Hepatocyte (in vitro differentiated cells): ENCODE measurements around the gene CRLF2. TPM values are rescaled to one million over a fixed set of nuclear protein-coding genes. Genes with fewer than 3 reads are reported as not detected.

ENCODE experiments used
- DNase-seq: peaks from one replicate; pipeline ENCODE4 v3.0.0-alpha.2; 2016; ENCODE audit warnings: low spot score
- H2AFZ ChIP-seq: fragments of 200-600 bp; sonication (generic); 2 replicates; pipeline ENCODE4 v1.6.0; 2016; ENCODE audit warnings: antibody characterized with exemption, mild to moderate bottlenecking
- H3K27ac ChIP-seq: fragments of 200-600 bp; sonication (generic); 2 replicates; pipeline ENCODE4 v1.5.1; 2016; ENCODE audit warnings: mild to moderate bottlenecking
- H3K27me3 ChIP-seq: fragments of 200-600 bp; sonication (generic); 2 replicates; pipeline ENCODE4 v1.6.1; 2016
- H3K36me3 ChIP-seq: fragments of 200-600 bp; sonication (generic); replicated peaks from 2 replicates; pipeline ENCODE4 v1.5.1; 2016; ENCODE audit warnings: low read depth; ENCODE audit not compliant: insufficient read depth
- H3K4me1 ChIP-seq: fragments of 200-600 bp; sonication (generic); 2 replicates; pipeline ENCODE4 v1.5.1; 2016; ENCODE audit warnings: mild to moderate bottlenecking, moderate library complexity; ENCODE audit not compliant: insufficient read depth
- H3K4me2 ChIP-seq: fragments of 200-600 bp; sonication (generic); 2 replicates; pipeline ENCODE4 v1.6.0; 2016
- H3K4me3 ChIP-seq: fragments of 200-600 bp; sonication (generic); 2 replicates; pipeline ENCODE4 v1.5.1; 2016; ENCODE audit warnings: mild to moderate bottlenecking
- H3K79me2 ChIP-seq: fragments of 200-600 bp; sonication (generic); 2 replicates; pipeline ENCODE4 v1.6.0; 2017; ENCODE audit warnings: mild to moderate bottlenecking
- H3K9me2 ChIP-seq: fragments of 200-600 bp; sonication (generic); replicated peaks from 2 replicates; pipeline ENCODE4 v1.6.0; 2017; ENCODE audit warnings: mild to moderate bottlenecking; ENCODE audit not compliant: insufficient read depth
- H3K9me3 ChIP-seq: fragments of 200-600 bp; sonication (generic); 2 replicates; pipeline ENCODE4 v1.5.1; 2016; ENCODE audit warnings: low read depth, mild to moderate bottlenecking
- H4K20me1 ChIP-seq: fragments of 200-600 bp; sonication (generic); 2 replicates; pipeline ENCODE4 v1.6.0; 2016; ENCODE audit warnings: mild to moderate bottlenecking; ENCODE audit not compliant: insufficient read depth, poor library complexity, severe bottlenecking
- EZH2 ChIP-seq: fragments of 200-600 bp; sonication (generic); IDR thresholded peaks from 2 replicates; pipeline ENCODE4 v1.6.1; 2016; ENCODE audit warnings: antibody characterized with exemption, mild to moderate bottlenecking, borderline replicate concordance
- EZH2phosphoT487 ChIP-seq: fragments of 200-600 bp; sonication (generic); IDR thresholded peaks from one replicate; pipeline ENCODE4 v1.6.1; 2018; ENCODE audit warnings: antibody characterized with exemption, mild to moderate bottlenecking, low read depth, moderate library complexity; ENCODE audit not compliant: unreplicated experiment, severe bottlenecking
- WGBS: methylation state at CpG from one replicate; pipeline ENCODE4 v1.1.6; 2016; ENCODE audit warnings: low lambda C conversion rate; ENCODE audit errors: missing lambda C conversion rate; 5-methylcytosine and 5-hydroxymethylcytosine counted together
- polyA plus RNA-seq: library from polyadenylated mRNA; unstranded; fragments of >200 nt; fragmentation: Nextera tagmentation; extraction: Ambion mirVana; gene quantifications from 2 replicates; pipeline ENCODE4 v1.2.1, GENCODE V29; 2016
- total RNA-seq: library from RNA; depleted of rRNA; stranded (reverse); fragments of >200 nt; gene quantifications from 2 replicates; pipeline ENCODE4 v1.2.3, GENCODE V29; 2014
- TF ChIP-seq, protein P1 (sequence below): fragments of 200-600 bp; sonication (generic); IDR thresholded peaks from 2 replicates; pipeline ENCODE4 v1.5.1; 2016; ENCODE audit warnings: antibody characterized with exemption, mild to moderate bottlenecking; ENCODE audit not compliant: poor library complexity

CRLF2 gene
- total and polyA plus RNA-seq, 2 experiments from 2014 or later = not detected

DNA sequence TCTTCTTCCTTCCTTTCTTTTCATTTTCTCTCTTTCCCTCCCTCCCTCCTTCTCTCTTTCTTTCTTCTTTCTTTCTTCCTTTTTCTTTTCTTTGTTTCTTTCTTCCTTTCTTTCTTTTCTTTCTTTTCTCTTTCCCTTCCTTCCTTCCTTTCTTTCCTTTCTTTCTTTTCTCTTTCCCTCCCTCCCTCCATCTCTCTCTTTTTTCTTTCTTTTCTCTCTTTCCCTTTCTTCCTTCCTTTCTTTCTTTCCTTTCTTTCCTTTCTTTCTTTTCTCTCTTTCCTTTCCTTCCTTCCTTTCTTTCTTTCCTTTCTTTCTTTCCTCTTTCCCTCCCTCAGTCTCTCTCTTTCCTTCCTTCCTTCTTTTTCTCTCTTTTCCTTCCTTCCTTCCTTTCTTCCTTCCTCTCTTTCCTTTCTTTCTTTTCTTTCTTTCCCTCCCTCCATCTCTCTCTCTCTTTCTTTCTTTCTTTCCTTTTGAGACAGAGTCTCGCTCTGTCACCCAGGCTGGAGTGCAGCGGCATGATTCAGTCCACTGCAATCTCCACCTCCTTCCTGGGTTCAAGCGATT lies 44.4 kb downstream of the CRLF2 start:
- H3K4me3 ChIP-seq = no peak overlapping the region
- H3K36me3 ChIP-seq = no peaks in the 10 kb centered on the region
- no peak for DNase-seq
- no peak overlapping the region for H2AFZ ChIP-seq
- H3K79me2 ChIP-seq = no peaks in the 10 kb centered on the region
- H3K4me2 ChIP-seq = no peak overlapping the region
- H4K20me1 ChIP-seq = no peaks in the 10 kb centered on the region
- H3K9me3 ChIP-seq = no peaks in the 10 kb centered on the region
- no peaks in the 10 kb centered on the region for H3K27me3 ChIP-seq
- H3K9me2 ChIP-seq = no peaks in the 10 kb centered on the region
- TF ChIP-seq EZH2 = no peak
- TF ChIP-seq, protein P1, sequence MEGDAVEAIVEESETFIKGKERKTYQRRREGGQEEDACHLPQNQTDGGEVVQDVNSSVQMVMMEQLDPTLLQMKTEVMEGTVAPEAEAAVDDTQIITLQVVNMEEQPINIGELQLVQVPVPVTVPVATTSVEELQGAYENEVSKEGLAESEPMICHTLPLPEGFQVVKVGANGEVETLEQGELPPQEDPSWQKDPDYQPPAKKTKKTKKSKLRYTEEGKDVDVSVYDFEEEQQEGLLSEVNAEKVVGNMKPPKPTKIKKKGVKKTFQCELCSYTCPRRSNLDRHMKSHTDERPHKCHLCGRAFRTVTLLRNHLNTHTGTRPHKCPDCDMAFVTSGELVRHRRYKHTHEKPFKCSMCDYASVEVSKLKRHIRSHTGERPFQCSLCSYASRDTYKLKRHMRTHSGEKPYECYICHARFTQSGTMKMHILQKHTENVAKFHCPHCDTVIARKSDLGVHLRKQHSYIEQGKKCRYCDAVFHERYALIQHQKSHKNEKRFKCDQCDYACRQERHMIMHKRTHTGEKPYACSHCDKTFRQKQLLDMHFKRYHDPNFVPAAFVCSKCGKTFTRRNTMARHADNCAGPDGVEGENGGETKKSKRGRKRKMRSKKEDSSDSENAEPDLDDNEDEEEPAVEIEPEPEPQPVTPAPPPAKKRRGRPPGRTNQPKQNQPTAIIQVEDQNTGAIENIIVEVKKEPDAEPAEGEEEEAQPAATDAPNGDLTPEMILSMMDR = no peak
- no peak for TF ChIP-seq EZH2phosphoT487
- WGBS = 94% methylated on average over 3 of the region's 3 CpGs
- H3K27ac ChIP-seq = no peak overlapping the region
- no peaks in the 10 kb centered on the region for H3K4me1 ChIP-seq

DNA sequence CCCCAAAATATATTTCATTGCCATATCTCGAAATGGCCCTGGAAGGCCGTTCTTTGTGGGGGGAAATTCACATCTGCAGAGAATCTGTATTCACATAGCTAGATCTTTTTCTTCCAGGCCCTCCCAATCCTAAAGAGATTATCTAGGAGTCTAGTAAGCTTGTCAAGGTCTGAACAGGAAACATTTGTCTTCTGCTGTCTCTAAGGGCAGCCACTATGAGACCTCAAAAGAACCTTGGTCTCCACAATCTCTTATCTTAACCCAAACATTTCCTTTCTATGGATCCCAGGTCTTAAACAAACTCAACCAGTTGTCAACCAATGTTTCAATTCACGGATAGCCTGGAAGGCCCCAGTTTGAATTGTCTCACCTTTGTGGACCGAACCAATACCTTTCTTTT lies 45.0 kb downstream of the CRLF2 start:
- no peaks in the 10 kb centered on the region for H3K79me2 ChIP-seq
- H3K27me3 ChIP-seq = no peaks in the 10 kb centered on the region
- TF ChIP-seq EZH2 (no peak), EZH2phosphoT487 (no peak)
- TF ChIP-seq, protein P1 = no peak
- H3K4me3 ChIP-seq = no peak overlapping the region
- no peaks in the 10 kb centered on the region for H3K36me3 ChIP-seq
- WGBS = 47% methylated on average over 4 of the region's 4 CpGs
- no peak overlapping the region for H3K27ac ChIP-seq
- no peaks in the 10 kb centered on the region for H3K9me2 ChIP-seq
- H3K4me2 ChIP-seq = no peak overlapping the region
- no peaks in the 10 kb centered on the region for H3K4me1 ChIP-seq
- no peaks in the 10 kb centered on the region for H3K9me3 ChIP-seq
- H4K20me1 ChIP-seq = no peaks in the 10 kb centered on the region
- DNase-seq = no peak
- no peak overlapping the region for H2AFZ ChIP-seq

DNA sequence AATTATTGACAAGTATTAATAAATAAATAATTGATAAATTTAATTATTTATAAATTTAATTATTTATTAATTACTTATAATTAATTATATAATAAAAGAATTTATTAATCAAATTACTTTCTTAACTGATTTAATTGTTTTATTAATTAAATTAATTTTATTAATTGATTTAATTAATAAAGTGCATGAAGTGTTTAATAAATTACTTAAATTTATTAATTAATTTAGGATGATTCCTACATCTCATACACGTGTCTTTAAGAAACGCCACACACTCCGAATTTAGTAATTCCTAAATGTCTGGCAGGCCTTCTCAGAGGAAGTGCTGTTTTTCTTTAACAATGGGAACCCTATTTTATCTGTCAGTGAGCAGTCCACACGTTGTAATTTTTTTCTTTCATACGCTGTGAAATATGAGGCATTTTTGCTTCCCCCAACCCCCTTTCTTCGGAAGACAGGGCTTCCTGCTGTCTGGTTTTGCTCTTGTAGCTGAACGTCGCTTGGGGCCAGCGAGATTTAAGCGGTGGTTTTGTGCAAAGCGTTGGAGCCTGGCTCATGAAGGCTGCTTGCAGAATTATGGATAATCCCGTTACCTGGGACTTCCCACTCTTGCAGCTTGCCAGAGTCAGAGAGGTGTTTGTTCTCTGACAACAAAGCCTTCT lies 46.8 kb downstream of the CRLF2 start:
- Histone ChIP-seq H3K27me3 (no peaks in the 10 kb centered on the region), H3K4me1 (no peaks in the 10 kb centered on the region), H3K4me3 (no peak overlapping the region), H3K9me3 (no peaks in the 10 kb centered on the region), H3K79me2 (no peaks in the 10 kb centered on the region), H2AFZ (no peak overlapping the region), H3K27ac (no peak overlapping the region), H3K4me2 (peak overlapping the region; percentile 33), H3K36me3 (no peaks in the 10 kb centered on the region), H3K9me2 (no peaks in the 10 kb centered on the region), H4K20me1 (no peaks in the 10 kb centered on the region)
- 27% methylated on average over 12 of the region's 12 CpGs for WGBS
- TF ChIP-seq EZH2 (no peak), EZH2phosphoT487 (no peak)
- TF ChIP-seq, protein P1 = no peak
- DNase-seq = peak; percentile 45
